ENCODE results near the gene VPS26B. TPM values are rescaled to one million over a fixed set of nuclear protein-coding genes. Genes with fewer than 3 reads are reported as not detected.

VPS26B gene
- total and polyA plus RNA-seq, 7 donors: 22.8 to 53.7 (median 35.7) TPM

GRCh38 chr11:134266440-134266839 is 42.0 kb downstream of the VPS26B start:
- H3K36me3 ChIP-seq: peaks cover 0 to 41% (median 9%) of the 10 kb centered on the region in 4 donors
- no peak for TF ChIP-seq CTCF (IDR thresholded peaks at IDR 0.05)
- no peak for TF ChIP-seq POLR2AphosphoS5 (IDR thresholded peaks at IDR 0.05)
- no peak for TF ChIP-seq POLR2A (IDR thresholded peaks at IDR 0.05)
- no peak for TF ChIP-seq EP300 (IDR thresholded peaks at IDR 0.05)

GRCh38 chr11:134266841-134267251 is 42.4 kb downstream of the VPS26B start:
- WGBS, 2 donors: 17 to 58% methylated on average over 3 of the region's 3 CpGs
- DNase-seq: no peak
- intact Hi-C loops (cut with DNase I): no loop called here
- H3K27ac ChIP-seq: no peak overlapping the region
- H3K27me3 ChIP-seq: peaks cover 8 to 19% (median 11%) of the 10 kb centered on the region in 3 donors
- peaks cover 0 to 5% (median 0%) of the 10 kb centered on the region in 4 donors for H3K4me1 ChIP-seq
- H3K9me3 ChIP-seq: no peaks in the 10 kb centered on the region
- peaks cover 0 to 37% (median 5%) of the 10 kb centered on the region in 4 donors for H3K36me3 ChIP-seq
- TF ChIP-seq POLR2AphosphoS5 (IDR thresholded peaks at IDR 0.05): no peak
- no peak for TF ChIP-seq POLR2A (IDR thresholded peaks at IDR 0.05)
- no peak for TF ChIP-seq CTCF (IDR thresholded peaks at IDR 0.05)
- TF ChIP-seq EP300 (IDR thresholded peaks at IDR 0.05): no peak
- H3K4me3 ChIP-seq: no peak overlapping the region

More at GRCh38 chr11:134266440-134266839, 42.0 kb downstream of the VPS26B start:
- Histone ChIP-seq H3K4me1 (peaks cover 0 to 5% (median 0%) of the 10 kb centered on the region in 4 donors), H3K4me3 (no peak overlapping the region), H3K9me3 (no peaks in the 10 kb centered on the region), H3K27ac (no peak overlapping the region), H3K27me3 (peaks cover 4 to 15% (median 7%) of the 10 kb centered on the region in 3 donors)
- 68 to 80% methylated on average over 5 of the region's 5 CpGs for WGBS, 2 donors
- intact Hi-C loops (cut with DNase I): no loop called here
- DNase-seq: no peak

GRCh38 chr11:134267461-134267860 is 43.0 kb downstream of the VPS26B start:
- Histone ChIP-seq H3K27me3 (peaks cover 11 to 25% (median 16%) of the 10 kb centered on the region in 3 donors), H3K9me3 (no peaks in the 10 kb centered on the region), H3K4me1 (peaks cover 0 to 5% (median 0%) of the 10 kb centered on the region in 4 donors), H3K4me3 (no peak overlapping the region), H3K27ac (no peak overlapping the region), H3K36me3 (peaks cover 0 to 31% (median 2%) of the 10 kb centered on the region in 4 donors)
- no peak for TF ChIP-seq POLR2AphosphoS5 (IDR thresholded peaks at IDR 0.05)
- no peak for TF ChIP-seq EP300 (IDR thresholded peaks at IDR 0.05)
- no peak for TF ChIP-seq POLR2A (IDR thresholded peaks at IDR 0.05)
- TF ChIP-seq CTCF (IDR thresholded peaks at IDR 0.05): no peak
- 87 to 90% methylated on average over 5 of the region's 5 CpGs for WGBS, 2 donors
- DNase-seq: no peak
- intact Hi-C loops (cut with DNase I): no loop called here

GRCh38 chr11:134267966-134268365 is 43.5 kb downstream of the VPS26B start:
- TF ChIP-seq EP300 (IDR thresholded peaks at IDR 0.05) (no peak), CTCF (IDR thresholded peaks at IDR 0.05) (no peak), POLR2AphosphoS5 (IDR thresholded peaks at IDR 0.05) (no peak), POLR2A (IDR thresholded peaks at IDR 0.05) (no peak)
- Histone ChIP-seq H3K27me3 (peaks cover 16 to 30% (median 21%) of the 10 kb centered on the region in 3 donors), H3K36me3 (peaks cover 0 to 26% (median 0%) of the 10 kb centered on the region in 4 donors), H3K4me1 (peaks cover 0 to 5% (median 0%) of the 10 kb centered on the region in 4 donors), H3K27ac (no peak overlapping the region), H3K4me3 (no peak overlapping the region), H3K9me3 (no peaks in the 10 kb centered on the region)
- 91 to 95% methylated on average over 11 of the region's 11 CpGs for WGBS, 2 donors
- no peak for DNase-seq
- intact Hi-C loops (cut with DNase I): no loop called here

Measured in sigmoid colon (tissue), 7 donors.